ENCODE data around the gene HOXA7.

GRCh38 chr7:27124096-27124901 is 32.2 kb downstream of the HOXA7 start:
- TF ChIP-seq POLR2AphosphoS5 (IDR thresholded peaks at IDR 0.05; ENCODE audit: borderline replicate concordance, low read depth, low read length) (no peak), EZH2 (IDR thresholded peaks at IDR 0.05) (peak; percentile 44)

Measured in SK-N-MC (cell line).